ENCODE data around the gene DNAH3. TPM values are rescaled to one million over a fixed set of nuclear protein-coding genes. Genes with fewer than 3 reads are reported as not detected.

The DNAH3 gene
- total and polyA plus RNA-seq, 2 of the 8 experiments (the other 6 are each of a cell fraction or from before 2014, with no cell fraction given), result 0.57 to 0.71 TPM

DNA sequence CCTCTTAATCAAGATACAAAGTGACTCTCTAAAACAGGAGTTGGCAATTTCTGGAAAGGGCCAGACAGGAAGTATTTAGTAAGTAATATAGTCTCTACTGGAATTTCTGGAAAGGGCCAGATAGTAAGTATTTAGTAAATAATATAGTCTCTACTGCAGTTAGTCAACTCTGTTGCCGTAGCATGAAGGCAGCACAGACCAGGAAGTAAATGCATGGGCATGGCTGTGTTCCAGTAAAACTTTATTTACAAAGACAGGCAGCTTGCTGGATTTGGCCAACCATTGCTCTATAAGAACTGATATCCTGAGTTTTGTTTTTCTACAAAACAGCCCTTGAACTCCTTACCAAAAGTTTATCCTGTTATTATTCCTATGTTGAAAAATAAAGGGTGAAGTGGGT lies 24.8 kb upstream of the DNAH3 start:
- H3K23ac ChIP-seq (ENCODE audit: insufficient read length), result no peak overlapping the region
- WGBS, 2 experiments (ENCODE audit: extremely low coverage in 1 of 2, insufficient coverage in 1 of 2, insufficient read length in 1 of 2, insufficient replicate concordance in 2 of 2, low coverage in 1 of 2, low lambda C conversion rate in 2 of 2, missing lambda C conversion rate in 1 of 2), result 88% methylated on average over 1 of the region's 1 CpG; no CpG with 5 or more reads in 1 of the 2 experiments
- TF ChIP-seq SP2 (IDR thresholded peaks at IDR 0.05; ENCODE audit: low read length) (no peak), ATF3 (IDR thresholded peaks at IDR 0.05; ENCODE audit: insufficient read depth, low read depth, low read length) (no peak), GABPA (IDR thresholded peaks at IDR 0.05; ENCODE audit: borderline replicate concordance, insufficient read depth, low read length) (no peak), KDM4A (IDR thresholded peaks at IDR 0.05; ENCODE audit: low read depth, low read length, severe bottlenecking) (no peak), SP1 (IDR thresholded peaks at IDR 0.05; ENCODE audit: low read depth, low read length) (no peak), RNF2 (IDR thresholded peaks at IDR 0.05; ENCODE audit: borderline replicate concordance, low read depth, low read length, missing control alignments, poor library complexity, severe bottlenecking) (no peak), NANOG (IDR thresholded peaks at IDR 0.05; ENCODE audit: insufficient read depth, low read depth, low read length, poor library complexity, severe bottlenecking) (no peak), ASH2L (IDR thresholded peaks at IDR 0.05; ENCODE audit: low read length) (no peak), TAF7 (optimal IDR thresholded peaks at IDR 0.05; ENCODE audit: borderline replicate concordance, low read depth, low read length) (no peak), CHD2 (IDR thresholded peaks at IDR 0.05; ENCODE audit: low read length) (no peak), POLR2A (IDR thresholded peaks at IDR 0.05; ENCODE audit: control extremely low read depth in 1 of 2, low read depth in 2 of 2, low read length in 2 of 2) (no peak), TBP (IDR thresholded peaks at IDR 0.05; ENCODE audit: low read depth, low read length) (no peak)

More for the DNA sequence above, 24.8 kb upstream of the DNAH3 start:
- ChIA-PET POLR2A (ENCODE audit: partially characterized antibody) (no interaction called here), CTCF (ENCODE audit: partially characterized antibody) (no interaction called here)
- DNase-seq (ENCODE audit: low read depth in 1 of 2, low spot score in 2 of 2), result no peak
- Histone ChIP-seq H2AK5ac (ENCODE audit: low read depth, low read length) (no peak overlapping the region), H3K27ac (ENCODE audit: low read depth, low read length) (no peak overlapping the region), H2BK20ac (ENCODE audit: low read length) (no peak overlapping the region), H3K4ac (replicated peaks; ENCODE audit: insufficient read length, low read depth, low read length) (no peak overlapping the region), H3K4me1 (replicated peaks in 1 of 4; ENCODE audit: control insufficient read depth in 3 of 4, insufficient read depth in 4 of 4, low read length in 3 of 4) (no peaks in the 10 kb centered on the region), H3K56ac (replicated peaks; ENCODE audit: insufficient read length, low read depth, low read length) (no peak overlapping the region), H3K18ac (ENCODE audit: extremely low read depth, low read length) (no peak overlapping the region), H2BK12ac (ENCODE audit: low read depth, low read length) (no peak overlapping the region), H3K9ac (replicated peaks in 1 of 4; ENCODE audit: extremely low read depth in 1 of 4, low read depth in 3 of 4, low read length in 3 of 4) (no peak overlapping the region), H2AFZ (ENCODE audit: low read length) (no peak overlapping the region), H3K4me2 (ENCODE audit: insufficient read depth in 1 of 2, low read depth in 2 of 2, low read length in 2 of 2) (no peak overlapping the region), H3K4me3 (ENCODE audit: extremely low read depth in 1 of 4, insufficient read depth in 2 of 4, low read depth in 3 of 4, low read length in 4 of 4) (no peak overlapping the region), H4K5ac (ENCODE audit: insufficient read length, low read depth, low read length) (no peak overlapping the region), H3K23me2 (ENCODE audit: low read depth, low read length) (no peaks in the 10 kb centered on the region), H4K91ac (replicated peaks; ENCODE audit: insufficient read length, low read length) (no peak overlapping the region), H4K8ac (ENCODE audit: extremely low read depth, insufficient read depth, low read length) (no peak overlapping the region), H3K79me1 (ENCODE audit: low read depth, low read length) (no peaks in the 10 kb centered on the region), H3K36me3 (ENCODE audit: control insufficient read depth in 2 of 4, insufficient read depth in 4 of 4, low read length in 3 of 4) (peaks cover 26 to 95% (median 68%) of the 10 kb centered on the region in 4 experiments), H3K79me2 (ENCODE audit: control insufficient read depth in 1 of 2, insufficient read depth in 2 of 2, low read length in 2 of 2) (no peaks in the 10 kb centered on the region), H2BK120ac (replicated peaks; ENCODE audit: low read depth, low read length) (no peak overlapping the region), H2BK5ac (ENCODE audit: low read depth, low read length) (no peak overlapping the region), H4K20me1 (replicated peaks in 1 of 2; ENCODE audit: control insufficient read depth in 1 of 2, insufficient read depth in 2 of 2, low read length in 2 of 2) (no peaks in the 10 kb centered on the region), H2BK15ac (ENCODE audit: low read length) (no peak overlapping the region), H3K27me3 (replicated peaks in 1 of 4; ENCODE audit: control insufficient read depth in 3 of 4, extremely low read depth in 1 of 4, insufficient read depth in 3 of 4, low read length in 3 of 4) (no peaks in the 10 kb centered on the region), H3K14ac (ENCODE audit: insufficient read length) (no peak overlapping the region), H3K9me3 (ENCODE audit: insufficient read depth in 2 of 2, low read depth in 1 of 2, low read length in 1 of 2) (no peaks in the 10 kb centered on the region; a peak in 1 of 4 replicates)
- FAIRE-seq, result no peak

Data from H1 (cell line).